CD4-positive, alpha-beta T cell treated with Interleukin-1 beta for 1 hour (primary cell): Measurements from ENCODE around the gene ATG4A.

Source experiments
- DNase-seq, 2 donors: peaks; one replicate each; pipeline ENCODE4 v3.0.0-alpha.2; 2020 to 2022

The ATG4A gene

GRCh38 chrX:108123591-108124366 is 32.2 kb downstream of the ATG4A start:
- DNase-seq = no peak

DNA sequence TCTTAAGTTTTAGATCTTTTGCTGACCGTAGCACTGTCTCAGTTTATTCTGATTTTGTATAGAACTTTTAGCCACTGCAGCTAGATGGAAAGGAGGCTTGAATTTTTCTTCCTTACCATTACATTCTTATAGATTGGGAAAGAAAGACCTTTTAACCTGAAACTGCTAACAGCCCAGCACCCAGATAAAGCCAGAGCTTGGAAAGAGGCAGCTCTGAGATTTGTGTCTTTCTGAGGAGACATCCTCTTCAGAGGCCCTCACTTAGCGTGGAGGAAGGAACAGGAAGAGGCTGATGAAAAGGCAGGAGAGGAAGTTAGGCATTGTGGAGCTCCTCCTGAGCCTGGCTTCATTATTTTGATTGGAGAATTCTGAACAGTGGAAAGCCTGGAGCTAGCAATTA is 35.1 kb downstream of the ATG4A start:
- no peak for DNase-seq

DNA sequence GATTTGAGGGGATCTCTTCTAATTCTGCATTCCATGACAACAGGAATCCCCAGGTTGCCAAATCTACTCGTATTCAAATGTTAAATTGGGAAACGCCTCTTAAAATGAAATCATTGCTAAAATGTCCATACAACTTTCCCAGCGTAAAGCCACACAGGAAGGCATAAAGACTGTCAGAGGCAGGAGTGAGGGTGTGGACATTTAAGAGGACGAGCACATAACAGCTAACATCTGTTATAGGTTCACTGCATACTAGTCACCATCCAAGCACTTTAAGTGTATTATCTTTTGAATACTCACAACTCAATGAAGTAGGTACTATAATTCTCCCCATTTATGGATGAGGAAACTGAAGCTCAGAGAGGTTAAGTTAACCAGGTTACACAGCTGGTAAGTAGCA is 35.6 kb downstream of the ATG4A start:
- DNase-seq = no peak

DNA sequence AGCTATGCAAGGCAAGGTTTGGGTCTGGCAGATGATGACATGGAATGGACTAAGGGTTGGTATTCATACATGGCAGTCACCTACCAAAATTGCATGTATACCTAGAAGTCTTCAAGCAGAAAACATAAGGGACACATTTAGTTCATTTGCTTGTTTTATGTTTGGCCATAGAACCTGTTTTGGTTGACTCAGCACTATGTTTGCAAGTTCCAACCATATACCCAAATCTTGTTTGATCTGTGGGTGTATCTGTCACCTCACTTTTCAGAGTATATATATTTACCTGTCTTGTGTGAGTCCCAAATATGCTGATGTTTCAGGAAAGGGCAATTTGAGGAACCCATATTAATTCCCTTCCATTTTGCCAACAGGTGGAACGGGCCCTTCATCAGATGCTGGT is 39.3 kb downstream of the ATG4A start:
- DNase-seq = no peak

DNA sequence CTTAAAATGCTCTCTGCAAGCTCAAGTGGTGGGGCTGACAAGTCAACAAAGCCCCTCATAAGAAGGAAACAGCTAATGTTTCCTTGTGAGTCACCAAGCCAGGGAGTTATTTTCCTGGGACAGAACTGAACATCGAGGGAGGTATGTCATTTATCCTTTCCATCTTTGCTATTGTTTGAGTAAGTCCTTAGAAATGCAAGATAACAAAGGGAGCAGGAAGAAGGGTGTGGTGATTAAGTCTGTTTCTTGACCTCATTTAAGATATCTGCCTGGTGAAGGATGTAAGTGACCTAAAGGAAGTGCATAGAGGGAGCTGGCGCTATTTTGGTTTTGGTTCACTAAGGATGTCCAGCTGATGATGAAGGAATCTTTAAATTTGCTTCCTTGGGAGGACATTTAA is 39.9 kb downstream of the ATG4A start:
- no peak for DNase-seq

DNA sequence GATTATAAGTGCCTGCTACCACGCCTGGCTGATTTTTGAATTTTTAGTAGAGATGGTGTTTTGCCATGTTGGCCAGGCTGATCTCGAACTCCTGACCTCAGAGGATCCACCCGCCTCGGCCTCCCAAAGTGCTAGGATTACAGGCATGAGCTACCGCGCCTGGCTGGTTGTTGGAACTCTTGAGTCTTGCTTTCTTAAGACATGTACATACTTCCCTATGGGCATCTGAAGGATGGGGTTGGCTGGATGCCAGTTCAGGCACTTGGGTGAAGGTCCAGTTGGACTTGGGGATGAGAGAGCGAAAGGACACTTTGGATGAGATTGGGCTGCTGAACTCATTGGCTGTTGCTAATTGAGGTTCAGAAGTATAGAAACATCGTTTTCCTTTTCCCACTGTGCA is 40.5 kb downstream of the ATG4A start:
- DNase-seq = no peak

DNA sequence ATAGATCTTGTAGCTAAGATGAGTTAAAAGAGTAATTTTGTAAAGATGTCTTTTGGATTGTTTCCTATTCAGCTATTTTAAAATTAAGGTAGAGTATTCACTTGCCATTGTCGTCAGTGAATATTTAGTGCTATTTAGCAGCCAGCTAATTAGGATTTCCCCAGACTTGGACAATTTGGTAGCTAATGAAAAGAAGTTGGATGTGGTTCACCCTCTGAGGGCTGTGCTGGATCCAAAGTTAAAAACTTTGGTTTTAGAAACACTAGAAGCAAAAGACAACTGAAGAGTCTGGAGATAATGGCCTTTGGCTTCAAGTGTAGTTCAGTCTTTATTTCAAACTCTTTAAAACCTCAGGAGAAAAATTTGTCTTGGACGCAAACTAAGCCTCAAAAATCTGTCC is 41.3 kb downstream of the ATG4A start:
- DNase-seq = no peak

DNA sequence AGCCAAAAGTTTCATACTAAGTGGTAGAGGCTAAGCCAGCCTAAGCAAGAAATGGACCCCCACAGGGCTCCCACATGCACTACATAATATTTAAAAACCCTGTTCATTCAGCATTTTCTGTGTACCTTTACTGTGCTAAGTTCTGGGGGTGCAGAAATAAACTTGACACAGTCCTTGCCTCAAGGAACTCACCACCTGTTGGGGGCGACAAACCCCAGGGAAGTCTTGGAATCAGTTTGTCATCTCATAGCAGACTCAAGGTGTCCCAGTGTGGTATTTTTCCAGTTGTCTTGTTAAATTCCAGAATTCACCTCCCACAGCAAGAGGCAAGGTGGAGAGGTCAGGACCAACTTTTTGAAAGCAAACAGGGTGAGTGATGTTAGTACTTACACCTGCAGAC is 43.1 kb downstream of the ATG4A start:
- no peak for DNase-seq

GRCh38 chrX:108138814-108139702 is 47.5 kb downstream of the ATG4A start:
- DNase-seq = peak in 1 of 2 donors; percentile 2

DNA sequence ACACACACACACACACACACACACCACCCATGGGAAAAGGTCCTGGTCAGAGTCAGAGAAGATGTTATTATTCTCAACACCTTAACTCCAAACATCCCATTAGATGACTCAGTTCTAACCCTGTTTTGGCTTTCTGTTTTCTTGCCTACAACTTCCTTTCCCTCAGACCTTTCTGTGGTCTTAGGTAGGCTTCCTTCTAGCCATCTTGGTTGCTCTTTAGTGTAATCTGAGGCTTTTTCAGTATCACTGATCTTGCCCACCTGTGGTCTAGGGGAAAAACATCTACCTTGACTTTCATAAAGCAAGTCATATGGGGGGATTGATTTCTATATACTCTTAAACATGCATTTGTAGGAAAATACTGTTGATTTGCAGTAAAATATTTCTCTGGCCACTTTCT is 56.9 kb downstream of the ATG4A start:
- DNase-seq = no peak

DNA sequence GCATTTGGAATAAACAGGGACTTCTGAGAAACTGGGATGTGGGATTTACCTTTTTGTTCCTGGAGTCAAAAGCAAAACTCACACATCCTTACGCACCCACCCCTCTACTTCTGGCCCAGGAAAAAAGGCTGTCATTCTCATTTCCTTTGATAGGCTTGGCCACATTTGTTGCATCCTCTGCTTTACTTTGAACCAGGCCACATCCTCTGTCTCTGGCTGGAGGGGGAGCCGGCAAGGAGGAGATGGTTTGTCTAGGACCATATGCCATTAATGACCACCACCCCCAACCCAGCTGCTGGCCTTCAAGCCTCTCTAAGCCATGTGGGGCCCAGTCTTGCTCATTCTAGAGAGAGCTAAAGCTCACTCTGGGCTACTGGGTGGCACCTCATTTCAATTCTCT is 64.5 kb downstream of the ATG4A start:
- no peak for DNase-seq

GRCh38 chrX:108156934-108157466 is 65.4 kb downstream of the ATG4A start:
- DNase-seq = no peak

- no peak for DNase-seq
Observed at GRCh38 chrX:108157628-108158027, 66.0 kb downstream of the ATG4A start.

- no peak for DNase-seq
Observed at GRCh38 chrX:108159028-108159670, 67.6 kb downstream of the ATG4A start.

- no peak for DNase-seq
Observed at GRCh38 chrX:108160309-108160708, 68.7 kb downstream of the ATG4A start.

GRCh38 chrX:108162265-108162664 is 70.7 kb downstream of the ATG4A start:
- DNase-seq = no peak

DNA sequence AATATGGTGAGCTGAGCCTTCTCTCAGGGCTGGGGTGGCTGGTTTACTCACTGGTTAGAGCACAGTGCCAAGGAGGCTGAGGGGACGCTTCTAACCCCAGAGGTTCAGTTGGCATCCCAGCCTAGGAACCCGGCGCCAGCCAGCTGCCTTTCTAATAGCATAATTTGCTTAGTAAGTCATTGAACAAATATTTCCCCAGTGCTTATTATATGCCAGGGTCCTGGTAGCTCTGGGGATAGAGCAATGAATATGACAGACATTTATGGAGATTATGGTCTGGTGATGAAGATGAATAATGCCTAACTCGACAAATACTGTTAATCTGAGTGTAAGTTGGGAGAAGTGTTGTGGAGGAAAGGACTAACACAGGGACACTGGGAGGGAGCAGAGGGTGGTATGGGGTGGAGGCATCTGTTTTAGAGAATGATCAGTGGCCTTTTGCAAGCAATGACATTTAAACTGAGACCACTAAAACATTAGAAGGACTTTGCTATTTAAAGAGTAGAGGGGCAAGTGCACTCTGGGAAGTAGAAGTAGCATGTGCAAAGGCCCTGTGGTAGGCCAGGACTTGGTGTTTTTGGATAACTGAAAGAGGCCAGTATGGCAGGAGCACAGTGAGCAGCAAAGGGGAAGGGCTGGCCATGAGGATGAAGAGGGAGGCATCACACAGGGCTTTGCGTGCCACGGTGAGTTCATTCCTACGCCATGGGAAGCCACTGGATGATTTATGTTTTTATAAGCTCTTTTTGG is 71.9 kb downstream of the ATG4A start:
- no peak for DNase-seq

DNA sequence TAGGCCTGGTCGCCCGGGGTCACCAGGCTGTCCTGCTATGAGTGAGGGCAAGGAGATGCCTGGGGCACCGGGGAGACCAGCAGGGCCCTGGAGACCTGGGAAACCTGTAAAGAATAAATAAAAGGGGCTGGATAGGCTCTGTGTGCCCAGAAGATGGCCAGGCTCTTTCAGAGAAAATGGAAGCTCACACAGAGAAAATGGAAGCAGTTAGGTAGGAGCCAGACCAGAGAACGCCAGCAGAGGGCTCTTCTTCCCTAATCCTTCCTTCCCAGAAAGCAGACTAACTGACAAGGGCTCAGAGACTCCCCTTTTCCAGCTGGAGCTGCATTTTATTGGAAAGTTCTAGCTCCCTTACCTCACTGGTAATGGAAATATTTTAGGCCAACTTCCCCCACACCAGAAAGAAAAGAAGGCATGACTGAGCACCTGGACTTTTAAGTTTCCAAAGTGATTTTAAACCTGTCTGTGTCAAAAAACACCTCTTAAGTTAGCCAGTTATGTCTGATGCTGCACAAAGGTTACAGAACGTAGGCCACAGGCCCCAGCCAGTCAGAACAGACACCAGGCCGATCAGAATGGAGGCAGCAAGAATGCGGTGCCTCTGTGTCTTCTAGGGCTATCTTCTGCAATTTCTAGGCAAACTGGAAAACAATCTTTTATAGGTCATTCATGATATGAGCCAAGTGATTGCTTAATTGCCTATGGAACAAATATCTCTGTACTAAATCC is 74.0 kb downstream of the ATG4A start:
- no peak for DNase-seq

DNA sequence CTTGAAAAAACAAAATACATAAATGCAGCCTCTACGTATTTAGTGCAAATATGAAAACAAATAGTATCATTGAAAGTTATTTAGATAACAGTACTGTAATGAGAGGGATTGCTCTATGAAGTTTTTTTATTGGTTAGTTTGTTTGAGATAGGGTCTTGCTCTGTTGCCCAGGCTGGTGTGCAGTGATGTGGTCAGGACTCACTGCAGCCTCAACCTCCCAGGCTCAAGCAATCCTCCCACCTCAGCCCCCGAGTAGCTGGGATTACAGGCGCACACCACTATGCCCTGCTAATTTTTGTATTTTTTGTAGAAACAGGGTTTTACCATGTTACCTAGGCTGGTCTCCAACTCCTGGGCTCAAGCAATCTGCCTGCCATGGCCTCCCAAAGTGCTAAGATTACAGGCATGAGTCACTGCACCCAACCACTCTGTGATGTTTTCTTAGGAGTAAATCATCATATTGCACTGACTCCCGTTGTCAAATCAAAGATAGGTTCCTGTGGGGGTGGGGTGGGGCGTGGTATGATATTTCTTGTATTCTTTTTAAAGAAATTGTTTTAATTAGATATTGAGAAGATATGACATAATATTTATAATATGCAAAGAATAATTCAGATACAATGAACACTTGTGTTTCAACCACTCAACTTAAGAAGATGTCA is 75.8 kb downstream of the ATG4A start:
- no peak for DNase-seq

DNA sequence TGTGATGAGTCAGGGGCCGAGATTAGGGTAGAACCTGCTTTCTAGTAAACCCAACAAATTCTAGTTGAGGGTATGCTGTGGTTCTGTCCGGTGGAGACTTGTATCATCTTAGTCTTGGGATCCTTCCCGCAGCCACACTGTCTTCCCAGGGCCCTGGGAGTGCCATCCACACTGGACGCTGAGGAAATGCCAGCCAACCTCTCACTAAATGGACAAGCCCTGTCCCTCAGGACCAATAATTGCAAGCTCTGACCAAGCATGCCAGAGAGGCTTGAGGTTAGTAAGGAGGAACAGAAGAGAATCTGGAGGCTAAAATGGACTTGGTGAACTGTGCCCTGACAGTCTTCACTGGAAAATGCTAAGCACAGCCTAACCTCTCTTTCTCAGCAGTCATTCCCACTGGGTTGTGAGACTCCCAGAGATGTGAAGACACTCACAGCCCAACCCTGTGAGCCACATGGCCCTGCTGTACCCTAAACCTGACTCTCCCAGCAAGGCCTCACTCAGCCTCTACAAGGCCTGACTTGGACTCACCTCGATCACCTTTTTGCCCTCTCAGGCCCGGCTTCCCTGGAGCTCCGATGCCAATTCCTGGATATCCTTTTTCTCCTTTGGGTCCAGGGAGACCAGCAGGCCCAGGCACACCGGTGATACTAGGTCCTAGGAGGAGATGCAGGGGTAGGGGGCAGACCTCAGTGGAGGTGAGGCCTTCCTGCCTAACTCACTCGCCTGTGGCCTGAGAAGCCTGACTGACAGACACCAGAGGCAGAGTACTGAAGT is 77.6 kb downstream of the ATG4A start:
- DNase-seq = no peak

- DNase-seq = no peak
Observed at GRCh38 chrX:108169768-108170167, 78.2 kb downstream of the ATG4A start.
